ENCODE measurements around the gene ADGRG6.

ADGRG6 gene

DNA sequence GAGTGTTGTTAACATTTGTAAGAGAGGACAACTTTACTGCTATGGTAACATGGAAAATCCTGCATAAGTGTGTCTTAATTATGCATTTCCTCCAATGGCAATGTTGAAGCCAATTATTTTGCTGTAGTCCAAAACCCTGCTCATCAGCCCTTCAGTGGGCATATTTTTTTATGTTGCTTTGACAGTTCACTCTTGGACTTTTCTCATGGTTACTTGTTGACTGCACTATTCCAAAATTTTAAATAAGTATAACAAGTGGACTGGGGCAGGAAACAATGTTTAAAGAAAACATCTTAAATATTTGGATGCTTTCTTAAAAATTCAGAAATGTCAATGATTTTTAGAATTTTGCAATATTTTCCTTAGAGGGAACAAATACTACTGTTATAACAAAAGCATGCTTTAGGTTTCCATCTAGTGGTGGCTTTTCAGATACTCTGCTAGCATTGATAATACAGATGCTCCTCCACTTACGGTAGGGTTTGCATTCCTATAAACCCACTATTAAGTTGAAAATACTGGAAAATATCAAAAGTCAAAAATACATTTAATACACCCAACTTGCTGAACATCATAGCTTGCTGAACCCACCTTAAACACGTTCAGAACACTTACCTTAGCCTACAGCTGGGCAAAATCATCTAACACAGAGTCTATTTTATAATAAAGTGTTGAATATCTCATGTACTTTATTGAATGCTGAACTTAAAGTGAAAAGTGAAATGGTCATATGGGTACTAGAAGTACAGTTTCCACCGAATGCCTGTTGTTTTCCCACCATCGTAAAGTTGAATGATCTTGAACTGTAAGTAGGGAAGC, 86.4 kb downstream of the ADGRG6 start:
- TF ChIP-seq, protein P1, sequence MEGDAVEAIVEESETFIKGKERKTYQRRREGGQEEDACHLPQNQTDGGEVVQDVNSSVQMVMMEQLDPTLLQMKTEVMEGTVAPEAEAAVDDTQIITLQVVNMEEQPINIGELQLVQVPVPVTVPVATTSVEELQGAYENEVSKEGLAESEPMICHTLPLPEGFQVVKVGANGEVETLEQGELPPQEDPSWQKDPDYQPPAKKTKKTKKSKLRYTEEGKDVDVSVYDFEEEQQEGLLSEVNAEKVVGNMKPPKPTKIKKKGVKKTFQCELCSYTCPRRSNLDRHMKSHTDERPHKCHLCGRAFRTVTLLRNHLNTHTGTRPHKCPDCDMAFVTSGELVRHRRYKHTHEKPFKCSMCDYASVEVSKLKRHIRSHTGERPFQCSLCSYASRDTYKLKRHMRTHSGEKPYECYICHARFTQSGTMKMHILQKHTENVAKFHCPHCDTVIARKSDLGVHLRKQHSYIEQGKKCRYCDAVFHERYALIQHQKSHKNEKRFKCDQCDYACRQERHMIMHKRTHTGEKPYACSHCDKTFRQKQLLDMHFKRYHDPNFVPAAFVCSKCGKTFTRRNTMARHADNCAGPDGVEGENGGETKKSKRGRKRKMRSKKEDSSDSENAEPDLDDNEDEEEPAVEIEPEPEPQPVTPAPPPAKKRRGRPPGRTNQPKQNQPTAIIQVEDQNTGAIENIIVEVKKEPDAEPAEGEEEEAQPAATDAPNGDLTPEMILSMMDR (conservative IDR thresholded peaks at IDR 0.05; ENCODE audit: low read length), result peak; percentile 86
- no peak overlapping the region for H3K4me3 ChIP-seq (ENCODE audit: low read length)
- DNase-seq (ENCODE audit: low read depth), result peak; percentile 71

DNA sequence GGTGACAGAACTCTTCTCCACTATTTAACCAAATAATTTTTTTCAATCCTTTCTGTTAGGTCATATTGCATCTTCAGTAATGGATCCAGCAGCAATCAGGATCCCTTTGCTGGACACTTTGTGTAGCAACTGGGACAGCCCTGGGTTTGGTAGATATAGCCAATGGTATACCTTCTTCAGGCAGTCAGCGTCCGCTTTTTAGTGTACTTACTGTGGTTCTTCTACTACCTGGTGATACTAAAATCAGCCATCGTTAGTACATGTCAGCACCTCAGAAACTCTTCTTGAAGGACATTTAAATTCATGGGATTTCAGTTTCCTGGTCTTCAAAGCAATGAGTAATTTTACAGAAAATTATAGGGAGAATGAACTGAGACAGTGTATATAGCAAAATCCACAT, 93.5 kb downstream of the ADGRG6 start:
- no peak for DNase-seq (ENCODE audit: low read depth)
- no peak overlapping the region for H3K4me3 ChIP-seq (ENCODE audit: low read length)
- TF ChIP-seq, protein P1 (conservative IDR thresholded peaks at IDR 0.05; ENCODE audit: low read length), result no peak

DNA sequence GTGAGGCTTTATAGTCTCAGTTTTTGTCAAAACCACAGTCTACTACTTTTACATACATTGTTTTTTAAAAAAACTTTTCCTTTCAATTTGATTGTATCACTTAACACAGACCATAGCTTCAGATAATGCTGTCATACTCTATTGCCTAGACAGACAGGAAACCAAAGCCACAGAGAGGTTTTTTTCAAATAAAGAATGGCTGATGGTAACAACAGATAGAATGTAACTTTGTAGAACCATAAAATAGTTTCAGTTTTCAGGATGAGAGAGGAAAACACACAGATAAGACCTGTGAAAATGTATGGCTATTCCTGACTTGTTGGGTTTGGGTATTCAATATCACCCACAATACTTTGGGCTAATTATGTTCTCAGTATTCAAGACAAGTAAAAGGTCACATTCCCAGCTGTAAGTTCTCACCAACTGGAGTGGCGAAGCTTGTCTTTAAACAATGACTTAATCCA, 94.0 kb downstream of the ADGRG6 start:
- DNase-seq (ENCODE audit: low read depth), result no peak
- no peak overlapping the region for H3K4me3 ChIP-seq (ENCODE audit: low read length)
- TF ChIP-seq, protein P1 (conservative IDR thresholded peaks at IDR 0.05; ENCODE audit: low read length), result no peak

DNA sequence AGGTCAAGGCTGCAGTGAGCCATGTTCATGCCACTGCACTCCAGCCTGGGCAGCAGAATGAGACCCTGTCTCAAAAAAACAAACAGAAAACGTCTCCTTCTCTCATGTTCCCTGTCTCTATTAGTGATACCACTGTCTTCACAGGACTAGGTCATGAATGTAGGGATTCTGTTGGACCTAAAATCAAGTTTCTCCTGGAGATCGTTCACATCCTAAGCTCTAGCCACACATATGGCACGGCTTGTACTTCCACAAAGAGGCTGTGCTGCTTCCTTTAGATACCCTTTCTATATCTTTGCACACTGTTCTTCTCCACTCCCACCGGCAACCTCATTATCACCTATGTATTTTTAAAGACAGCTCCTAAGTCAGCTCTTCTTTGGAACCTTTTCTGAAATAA, 96.5 kb downstream of the ADGRG6 start:
- TF ChIP-seq, protein P1 (conservative IDR thresholded peaks at IDR 0.05; ENCODE audit: low read length), result no peak
- no peak for DNase-seq (ENCODE audit: low read depth)
- H3K4me3 ChIP-seq (ENCODE audit: low read length), result no peak overlapping the region

- DNase-seq (ENCODE audit: low read depth), result no peak
- H3K4me3 ChIP-seq (ENCODE audit: low read length), result no peak overlapping the region
- TF ChIP-seq, protein P1 (conservative IDR thresholded peaks at IDR 0.05; ENCODE audit: low read length), result no peak
Observed at GRCh38 chr6:142399739-142400138, 97.9 kb downstream of the ADGRG6 start.

DNA sequence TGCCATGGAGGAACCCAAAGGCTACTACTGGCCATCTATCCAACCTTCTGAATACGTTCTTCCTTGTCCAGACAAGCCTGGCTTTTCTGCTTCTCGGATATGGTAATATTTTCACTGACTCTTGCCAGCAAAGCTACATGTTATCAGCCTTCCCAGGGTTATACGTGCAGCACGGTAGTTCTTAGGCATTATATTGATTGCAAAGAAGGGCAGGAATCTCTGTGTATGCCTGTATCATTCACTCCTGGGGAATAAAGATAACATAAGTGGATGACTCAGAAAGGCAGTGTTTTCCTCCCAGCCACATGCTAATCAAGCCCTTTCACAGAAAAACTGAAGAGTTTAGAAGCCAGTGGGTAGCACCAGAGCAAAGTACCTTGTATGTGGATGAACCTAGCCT, 98.7 kb downstream of the ADGRG6 start:
- DNase-seq (ENCODE audit: low read depth), result no peak
- no peak overlapping the region for H3K4me3 ChIP-seq (ENCODE audit: low read length)
- TF ChIP-seq, protein P1 (conservative IDR thresholded peaks at IDR 0.05; ENCODE audit: low read length), result no peak

DNA sequence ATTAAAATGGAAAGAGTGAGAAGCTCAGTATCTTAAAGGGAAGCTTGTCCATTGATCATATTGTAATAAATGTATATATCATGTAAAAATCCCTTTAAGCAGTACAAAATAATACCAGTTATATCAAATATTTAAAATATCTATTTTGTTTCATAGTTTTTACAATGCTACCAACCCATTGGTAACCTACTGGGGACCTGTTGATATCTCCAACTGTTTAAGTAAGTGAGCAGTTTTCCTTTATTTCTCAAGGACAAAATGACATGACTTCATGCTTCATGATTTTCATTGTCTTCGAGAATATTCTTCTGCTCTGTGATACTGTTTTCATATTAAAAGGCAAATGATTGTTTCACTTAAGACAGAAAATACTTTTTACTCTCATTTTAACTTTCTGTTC, 100.0 kb downstream of the ADGRG6 start:
- DNase-seq (ENCODE audit: low read depth), result no peak
- TF ChIP-seq, protein P1 (conservative IDR thresholded peaks at IDR 0.05; ENCODE audit: low read length), result no peak
- H3K4me3 ChIP-seq (ENCODE audit: low read length), result no peak overlapping the region

Measured in AG10803 (cell line).